Measurements from ENCODE around the gene SLC35A2. TPM values are rescaled to one million over a fixed set of nuclear protein-coding genes. Genes with fewer than 3 reads are reported as not detected.
"Not testable (repeated sequence)": the region's sequence is repeated elsewhere in the genome, so short reads cannot be mapped to it uniquely, and the experiment has no call there.

Gene SLC35A2
- total RNA-seq, 2 donors from 2014 or later, result 30.8 to 32.7 TPM

DNA sequence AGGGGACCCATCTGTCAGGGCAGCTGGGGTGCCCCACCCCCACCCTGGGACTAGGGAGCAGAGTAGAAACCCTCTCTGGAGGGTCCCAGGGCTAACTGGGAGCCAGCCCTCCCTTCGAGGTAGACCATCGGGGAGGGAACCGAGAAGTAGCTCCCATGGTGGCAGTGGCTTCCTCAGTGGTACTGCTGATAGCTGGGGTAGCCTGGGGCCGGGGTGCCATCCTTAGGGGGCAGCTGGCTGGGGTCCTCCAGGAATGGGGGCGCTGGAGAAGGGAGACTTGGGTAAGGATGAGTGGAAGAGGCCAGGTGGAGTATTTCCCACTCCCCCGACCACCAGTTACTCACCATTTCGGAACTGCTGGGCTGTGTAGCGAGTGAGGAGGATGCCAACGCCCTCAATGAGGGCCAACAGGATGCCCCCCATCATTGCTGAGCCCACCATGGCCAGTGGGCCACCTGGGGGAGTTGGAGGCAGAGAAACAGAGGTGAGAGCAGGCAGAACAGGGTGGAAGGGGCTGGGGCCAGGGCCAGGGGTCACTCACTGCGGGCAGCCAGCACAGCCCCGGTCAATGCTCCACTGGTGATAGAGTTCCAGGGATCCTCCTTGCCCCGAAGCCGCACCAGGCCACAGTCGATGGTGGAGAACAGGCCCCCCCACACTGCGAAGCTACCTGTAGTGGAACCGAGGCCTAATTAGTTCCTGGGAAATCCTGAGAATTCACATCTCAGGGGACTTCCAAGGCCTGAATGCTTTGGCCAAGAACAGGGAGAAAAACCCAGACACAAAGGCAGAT lies 17.7 kb downstream of the SLC35A2 start:
- H3K36me3 Mint-ChIP-seq (ENCODE audit: insufficient read depth in 2 of 2), result peaks cover 1 to 3% of the 10 kb centered on the region in 2 donors
- no peak overlapping the region for H3K4me3 Mint-ChIP-seq
- DNase-seq (no peak), ATAC-seq (replicated peaks in 1 of 2) (no peak)
- H3K27ac Mint-ChIP-seq, result no peak overlapping the region
- peaks cover 20% of the 10 kb centered on the region for H3K27me3 Mint-ChIP-seq (ENCODE audit: low read depth)
- peaks cover 35% of the 10 kb centered on the region for H3K4me1 Mint-ChIP-seq (ENCODE audit: low read depth)
- H3K9me3 Mint-ChIP-seq, result no peaks in the 10 kb centered on the region

DNA sequence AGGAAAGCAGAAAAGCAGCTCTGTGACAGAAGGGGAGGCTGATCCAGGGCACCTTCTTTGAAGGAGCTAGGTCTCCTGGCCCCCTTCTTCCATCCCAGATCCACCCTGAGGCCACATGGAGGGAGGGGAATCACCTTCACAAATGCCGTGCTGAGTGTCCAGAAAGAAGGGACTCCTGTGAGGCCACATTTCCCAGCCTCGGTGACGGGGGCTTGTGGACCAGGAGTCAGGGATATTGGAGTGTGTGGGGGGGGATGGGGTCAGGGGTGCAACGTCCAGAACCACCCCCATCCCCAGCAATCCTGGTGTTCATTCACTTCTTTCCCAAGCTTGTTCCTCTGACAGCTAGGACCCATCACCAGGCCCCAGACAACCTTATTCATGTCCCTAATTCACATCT lies 18.6 kb downstream of the SLC35A2 start:
- DNase-seq, result no peak
- peaks cover 35% of the 10 kb centered on the region for H3K4me1 Mint-ChIP-seq (ENCODE audit: low read depth)
- peaks cover 1 to 3% of the 10 kb centered on the region in 2 donors for H3K36me3 Mint-ChIP-seq (ENCODE audit: insufficient read depth in 2 of 2)
- H3K9me3 Mint-ChIP-seq, result no peaks in the 10 kb centered on the region
- H3K27ac Mint-ChIP-seq, result peak overlapping the region; percentile 16
- peak overlapping the region; percentile 45 to 90 for H3K4me3 Mint-ChIP-seq
- no peak for ATAC-seq (replicated peaks in 1 of 2)
- H3K27me3 Mint-ChIP-seq (ENCODE audit: low read depth), result peaks cover 20% of the 10 kb centered on the region

DNA sequence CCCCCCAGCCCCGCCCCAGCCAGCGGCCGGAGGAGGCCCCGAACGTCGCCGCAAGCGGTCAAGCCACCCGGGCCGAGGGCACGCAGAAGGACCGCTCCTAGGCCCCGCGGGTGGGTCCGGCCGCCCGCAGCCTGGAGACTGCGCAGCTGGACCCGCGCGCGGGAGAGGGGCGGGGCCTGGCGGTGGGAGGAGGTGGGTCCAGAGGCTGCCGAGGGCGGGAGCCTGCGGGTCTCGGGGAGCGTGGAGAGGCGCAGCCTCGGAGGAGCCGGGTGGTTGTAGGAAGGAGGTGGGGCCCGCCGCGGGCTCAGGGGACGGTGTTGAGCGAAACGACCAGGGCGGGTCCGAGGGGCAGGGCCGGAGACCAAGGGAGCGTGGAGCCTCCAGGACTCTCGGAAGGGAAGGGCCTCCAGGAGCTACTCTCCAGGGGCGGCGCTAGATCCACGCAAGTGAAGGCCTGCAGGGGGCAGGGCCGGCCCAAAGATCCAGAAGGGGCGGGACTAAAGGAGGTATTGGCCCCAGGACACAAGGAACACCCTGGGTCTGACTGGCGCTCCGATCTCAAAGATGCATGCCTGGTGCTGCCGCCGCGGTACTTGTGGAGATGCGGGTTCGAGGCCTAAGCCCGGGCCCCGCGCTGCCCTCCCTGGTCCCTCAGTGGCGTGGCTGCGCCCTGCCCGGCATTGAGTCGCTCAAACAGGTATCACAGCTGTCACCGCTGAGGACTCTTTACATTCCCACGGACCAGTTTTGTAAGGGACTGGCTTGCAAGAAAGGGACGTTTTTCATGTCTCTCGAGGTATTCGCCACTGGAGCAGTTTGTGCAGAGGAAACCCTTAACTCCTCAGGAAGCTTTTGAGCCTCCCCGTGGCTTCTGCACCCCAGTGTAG lies 19.8 kb downstream of the SLC35A2 start:
- Mint-ChIP-seq H3K4me3 (peak overlapping the region; percentile 79 to 90), H3K27me3 (ENCODE audit: low read depth) (peaks cover 24% of the 10 kb centered on the region), H3K9me3 (no peaks in the 10 kb centered on the region), H3K36me3 (ENCODE audit: insufficient read depth in 2 of 2) (peaks cover 0 to 2% of the 10 kb centered on the region in 2 donors), H3K4me1 (ENCODE audit: low read depth) (peaks cover 30% of the 10 kb centered on the region), H3K27ac (no peak overlapping the region)
- peak; percentile 76 to 83 for DNase-seq
- ATAC-seq (replicated peaks in 1 of 2), result peak; percentile 90 to 91

DNA sequence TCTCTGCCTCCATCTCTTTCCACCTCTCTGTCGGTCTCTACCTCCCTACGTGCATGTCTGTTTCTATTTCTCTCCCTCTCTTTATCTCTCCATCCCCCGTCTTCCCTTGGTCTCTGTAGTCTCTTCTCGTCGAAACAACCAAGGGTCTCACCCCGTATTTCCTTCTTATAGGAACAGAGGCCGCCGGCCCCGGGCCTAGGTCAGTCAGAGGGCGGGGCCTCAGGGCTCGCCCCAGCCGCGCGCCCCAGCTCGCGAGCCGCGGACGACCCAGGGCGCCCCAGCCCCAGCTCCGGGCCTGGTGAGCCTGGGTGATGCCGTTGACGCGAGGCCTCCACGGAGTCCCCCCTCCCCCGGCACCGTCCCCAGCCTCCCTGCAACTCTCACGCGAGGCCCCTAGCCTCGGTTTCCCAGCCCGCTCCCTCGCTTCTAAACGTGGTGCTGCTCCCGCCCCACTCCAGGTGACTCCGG lies 20.5 kb downstream of the SLC35A2 start:
- H3K4me3 Mint-ChIP-seq, result peak overlapping the region; percentile 86 to 90
- peaks cover 24% of the 10 kb centered on the region for H3K27me3 Mint-ChIP-seq (ENCODE audit: low read depth)
- peak overlapping the region; percentile 73 for H3K27ac Mint-ChIP-seq
- H3K4me1 Mint-ChIP-seq (ENCODE audit: low read depth), result peaks cover 26% of the 10 kb centered on the region
- peak; percentile 35 to 42 for DNase-seq
- ATAC-seq (replicated peaks in 1 of 2), result peak; percentile 58 to 65
- peaks cover 0 to 2% of the 10 kb centered on the region in 2 donors for H3K36me3 Mint-ChIP-seq (ENCODE audit: insufficient read depth in 2 of 2)
- H3K9me3 Mint-ChIP-seq, result no peaks in the 10 kb centered on the region

DNA sequence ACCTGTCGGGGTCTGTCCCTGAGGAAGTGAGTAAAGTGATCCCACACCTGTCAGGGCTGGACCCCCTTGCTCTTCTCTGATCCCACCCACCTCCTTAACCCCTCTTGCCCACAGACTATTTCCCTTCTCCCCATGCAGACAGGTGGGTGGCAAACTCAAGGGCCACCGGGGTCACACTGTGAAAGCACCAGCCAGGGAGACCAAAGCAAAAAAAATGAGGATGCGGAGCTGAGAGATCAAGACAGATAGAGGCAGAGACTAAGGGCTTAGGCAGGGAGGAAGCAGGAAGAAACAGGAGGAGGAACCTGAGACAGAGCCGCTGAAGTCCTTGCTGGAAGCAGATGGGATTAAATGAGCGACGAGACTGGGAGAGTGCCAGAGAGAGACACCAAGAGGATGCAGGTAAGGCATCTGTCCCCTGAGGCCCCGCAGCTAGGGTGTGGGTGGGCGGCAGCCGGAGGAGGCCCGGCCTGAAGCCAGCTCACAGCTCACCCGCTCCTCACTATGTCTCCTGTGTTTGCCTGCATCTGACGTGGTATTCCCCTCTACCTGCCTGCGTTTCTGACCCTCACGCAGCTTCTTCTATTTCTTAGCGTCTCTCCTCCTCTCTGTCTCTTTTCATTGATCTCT lies 21.0 kb downstream of the SLC35A2 start:
- peaks cover 24% of the 10 kb centered on the region for H3K27me3 Mint-ChIP-seq (ENCODE audit: low read depth)
- H3K4me3 Mint-ChIP-seq, result peak overlapping the region; percentile 86 to 90
- ATAC-seq (replicated peaks in 1 of 2) (peak in 1 of 2 donors; percentile 16), DNase-seq (peak in 1 of 2 donors; percentile 31)
- H3K27ac Mint-ChIP-seq, result peak overlapping the region; percentile 73
- H3K9me3 Mint-ChIP-seq, result no peaks in the 10 kb centered on the region
- H3K4me1 Mint-ChIP-seq (ENCODE audit: low read depth), result peaks cover 21% of the 10 kb centered on the region
- H3K36me3 Mint-ChIP-seq (ENCODE audit: insufficient read depth in 2 of 2), result peaks cover 0 to 2% of the 10 kb centered on the region in 2 donors

DNA sequence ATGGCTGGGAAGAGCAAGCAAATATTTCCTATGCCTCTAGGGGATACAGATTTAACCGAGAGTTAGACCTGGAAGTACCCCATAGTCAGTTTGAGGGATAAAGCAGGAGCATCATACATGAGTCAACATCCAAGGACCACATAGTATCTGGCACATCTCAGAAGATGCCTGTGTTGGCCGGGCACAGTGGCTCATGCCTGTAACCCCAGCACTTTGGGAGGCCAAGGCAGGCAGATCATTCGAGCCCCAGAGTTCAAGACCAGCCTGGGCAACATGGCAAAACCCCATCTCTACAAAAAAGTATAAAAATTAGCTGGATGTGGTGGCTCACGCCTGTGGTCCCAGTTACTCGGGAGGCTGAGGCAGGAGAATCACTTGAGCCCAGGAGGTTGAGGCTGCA lies 24.9 kb downstream of the SLC35A2 start:
- not testable (repeated sequence) for H3K36me3 Mint-ChIP-seq (ENCODE audit: insufficient read depth in 2 of 2); ATAC-seq (replicated peaks in 1 of 2); H3K27ac Mint-ChIP-seq; H3K9me3 Mint-ChIP-seq; DNase-seq; H3K4me3 Mint-ChIP-seq
- Mint-ChIP-seq H3K4me1 (ENCODE audit: low read depth) (peaks cover 11% of the 10 kb centered on the region), H3K27me3 (ENCODE audit: low read depth) (peaks cover 16% of the 10 kb centered on the region)

DNA sequence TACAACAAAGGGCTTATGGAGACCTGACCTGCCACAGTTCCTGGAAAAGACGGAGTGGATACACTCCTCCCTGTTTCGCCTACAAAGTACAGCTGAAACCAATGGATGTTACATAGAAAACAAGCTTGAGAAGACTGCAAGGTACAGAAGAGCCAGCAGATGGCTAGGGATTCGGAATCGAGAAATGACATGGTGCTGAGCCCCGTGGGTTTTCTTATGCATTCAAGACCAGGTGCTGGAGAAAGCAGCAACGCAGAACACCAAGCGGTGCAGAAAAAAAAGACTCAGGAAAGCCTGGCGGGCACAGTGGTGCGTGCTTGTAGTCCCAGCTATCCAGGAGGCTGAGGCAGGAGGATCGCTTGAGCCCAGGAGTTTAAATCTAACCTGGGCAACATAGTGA lies 27.7 kb downstream of the SLC35A2 start:
- Mint-ChIP-seq H3K9me3 (no peaks in the 10 kb centered on the region), H3K27ac (no peak overlapping the region), H3K4me1 (ENCODE audit: low read depth) (no peaks in the 10 kb centered on the region), H3K36me3 (ENCODE audit: insufficient read depth in 2 of 2) (no peaks in the 10 kb centered on the region), H3K4me3 (no peak overlapping the region), H3K27me3 (ENCODE audit: low read depth) (peaks cover 11% of the 10 kb centered on the region)
- ATAC-seq (replicated peaks in 1 of 2) (no peak), DNase-seq (no peak)

DNA sequence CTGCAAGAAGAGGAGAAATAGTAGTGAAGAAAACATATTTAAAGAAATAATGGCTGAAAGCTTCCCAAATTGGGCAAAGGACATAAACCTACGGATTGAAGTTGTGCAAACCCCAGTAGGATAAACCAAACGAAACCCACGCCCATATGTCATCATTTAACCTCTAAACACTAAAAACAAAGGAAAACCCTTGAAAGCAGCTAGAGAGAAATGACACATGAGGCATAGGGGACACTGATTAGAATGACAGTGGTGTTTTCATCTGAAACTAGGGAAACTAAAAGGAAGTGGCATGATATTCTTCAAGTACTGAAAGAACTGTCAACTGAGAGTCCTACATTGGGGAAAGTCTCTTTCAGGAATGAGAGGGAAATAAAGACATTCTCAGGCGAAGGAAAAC lies 34.5 kb downstream of the SLC35A2 start:
- not testable (repeated sequence) for ATAC-seq (replicated peaks in 1 of 2); H3K9me3 Mint-ChIP-seq; H3K4me1 Mint-ChIP-seq (ENCODE audit: low read depth); DNase-seq; H3K27ac Mint-ChIP-seq; H3K36me3 Mint-ChIP-seq (ENCODE audit: insufficient read depth in 2 of 2); H3K4me3 Mint-ChIP-seq
- peaks cover 37% of the 10 kb centered on the region for H3K27me3 Mint-ChIP-seq (ENCODE audit: low read depth)

DNA sequence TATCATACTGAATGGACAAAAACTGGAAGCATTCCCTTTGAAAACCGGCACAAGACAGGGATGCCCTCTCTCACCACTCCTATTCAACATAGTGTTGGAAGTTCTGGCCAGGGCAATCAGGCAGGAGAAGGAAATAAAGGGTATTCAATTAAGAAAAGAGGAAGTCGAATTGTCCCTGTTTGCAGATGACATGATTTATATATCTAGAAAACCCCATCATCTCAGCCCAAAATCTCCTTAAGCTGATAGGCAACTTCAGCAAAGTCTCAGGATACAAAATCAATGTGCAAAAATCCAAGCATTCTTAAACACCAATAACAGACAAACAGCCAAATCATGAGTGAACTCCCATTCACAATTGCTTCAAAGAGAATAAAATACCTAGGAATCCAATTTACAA lies 39.4 kb downstream of the SLC35A2 start:
- DNase-seq; ATAC-seq (replicated peaks in 1 of 2); H3K4me1 Mint-ChIP-seq (ENCODE audit: low read depth); H3K9me3 Mint-ChIP-seq; H3K36me3 Mint-ChIP-seq (ENCODE audit: insufficient read depth in 2 of 2); H3K27ac Mint-ChIP-seq; H3K4me3 Mint-ChIP-seq: not testable (repeated sequence)
- peaks cover 60% of the 10 kb centered on the region for H3K27me3 Mint-ChIP-seq (ENCODE audit: low read depth)

DNA sequence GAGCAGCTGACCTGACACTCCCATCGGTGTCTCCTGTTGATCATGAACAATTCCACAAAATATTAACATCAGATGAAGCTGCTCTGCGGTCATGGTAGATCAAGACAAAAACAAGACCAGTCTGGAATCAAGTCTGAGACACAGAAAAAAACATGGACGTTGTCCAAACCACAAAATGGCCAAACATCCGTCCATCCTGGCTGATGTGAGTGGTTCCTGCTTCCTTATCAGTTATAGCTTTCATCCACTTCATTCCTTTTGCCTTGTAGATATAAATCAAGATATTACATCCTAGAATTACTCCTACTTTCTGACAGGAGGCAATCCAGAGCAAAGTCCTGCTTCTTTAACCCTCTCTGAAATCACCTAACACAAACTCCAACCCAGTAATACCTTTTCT lies 47.2 kb downstream of the SLC35A2 start:
- ATAC-seq (replicated peaks in 1 of 2) (no peak), DNase-seq (no peak)
- H3K4me3 Mint-ChIP-seq, result no peak overlapping the region
- H3K4me1 Mint-ChIP-seq (ENCODE audit: low read depth), result no peaks in the 10 kb centered on the region
- no peak overlapping the region for H3K27ac Mint-ChIP-seq
- peaks cover 24% of the 10 kb centered on the region for H3K27me3 Mint-ChIP-seq (ENCODE audit: low read depth)
- no peaks in the 10 kb centered on the region for H3K36me3 Mint-ChIP-seq (ENCODE audit: insufficient read depth in 2 of 2)
- no peaks in the 10 kb centered on the region for H3K9me3 Mint-ChIP-seq

DNA sequence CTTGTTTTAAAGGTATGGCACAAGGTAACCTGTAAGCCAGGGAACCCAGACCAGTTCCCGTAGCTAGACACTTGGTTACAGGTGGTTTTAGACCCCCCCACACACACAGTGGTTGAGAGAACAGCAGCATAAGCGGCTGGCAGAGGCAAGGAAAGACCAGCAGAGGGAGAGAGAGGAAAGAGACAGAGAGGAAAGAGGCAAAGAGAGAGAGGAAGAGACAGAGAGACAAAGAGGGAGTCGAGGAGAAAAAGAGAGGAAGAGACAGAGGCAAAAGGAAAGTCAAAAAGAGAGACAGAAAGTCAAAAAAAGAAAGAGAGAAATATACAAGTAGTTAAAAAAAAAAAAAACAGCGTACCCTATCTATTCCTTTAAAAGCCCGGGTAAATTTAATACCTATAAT lies 56.5 kb downstream of the SLC35A2 start:
- Mint-ChIP-seq H3K4me1 (ENCODE audit: low read depth) (no peaks in the 10 kb centered on the region), H3K4me3 (no peak overlapping the region), H3K9me3 (no peaks in the 10 kb centered on the region), H3K36me3 (ENCODE audit: insufficient read depth in 2 of 2) (no peaks in the 10 kb centered on the region), H3K27ac (no peak overlapping the region), H3K27me3 (ENCODE audit: low read depth) (peaks cover 48% of the 10 kb centered on the region)
- DNase-seq (no peak), ATAC-seq (replicated peaks in 1 of 2) (no peak)

DNA sequence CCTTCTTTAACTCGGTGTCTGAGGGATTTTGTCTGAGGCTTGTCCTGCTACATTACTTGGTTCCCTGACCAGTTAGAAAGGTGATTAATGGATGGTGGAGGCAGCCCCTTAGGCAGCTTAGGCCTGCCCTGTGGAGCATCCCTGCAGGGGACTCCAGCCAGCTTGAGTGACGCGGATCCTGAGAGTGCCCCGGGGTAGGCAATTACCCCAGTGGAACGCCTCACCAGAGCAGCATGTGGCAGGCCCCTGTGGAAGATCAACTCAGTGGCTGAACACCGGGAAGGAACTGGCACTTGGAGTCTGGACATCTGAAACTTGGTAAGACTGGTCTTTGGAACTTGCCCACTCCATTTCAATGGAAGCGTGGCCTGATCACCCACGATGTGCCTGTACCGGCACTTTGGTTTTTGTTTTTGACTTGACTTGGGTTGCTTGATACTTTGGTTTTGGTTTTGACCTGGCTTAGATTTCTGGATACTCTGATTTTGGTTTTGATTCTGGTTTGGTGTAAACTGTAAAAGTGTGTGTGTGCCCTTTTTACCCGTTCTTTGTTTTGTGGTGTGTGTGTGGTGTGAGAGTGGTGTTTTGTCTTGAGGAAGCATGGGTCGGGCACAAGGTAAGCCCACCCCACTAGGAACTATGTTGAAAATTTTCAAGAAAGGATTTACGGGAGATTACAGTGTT lies 57.2 kb downstream of the SLC35A2 start:
- not testable (repeated sequence) for H3K27ac Mint-ChIP-seq; H3K4me3 Mint-ChIP-seq; H3K4me1 Mint-ChIP-seq (ENCODE audit: low read depth); DNase-seq; H3K9me3 Mint-ChIP-seq; ATAC-seq (replicated peaks in 1 of 2); H3K36me3 Mint-ChIP-seq (ENCODE audit: insufficient read depth in 2 of 2)
- peaks cover 55% of the 10 kb centered on the region for H3K27me3 Mint-ChIP-seq (ENCODE audit: low read depth)

Data from activated T-cell treated with anti-CD3 and anti-CD28 coated beads, Interleukin-2, amount 50 U/mL, for 72 hours (primary cell).